Caco-2 (cell line): ENCODE data around the gene MCEMP1. TPM values are rescaled to one million over a fixed set of nuclear protein-coding genes. Genes with fewer than 3 reads are reported as not detected.

Experiments
- BruUV-seq: library from RNA; stranded (reverse); fragments of 400-500 nt; replicated peaks from 2 replicates; lab custom pipeline; 2021; lab: Mats Ljungman, UMichigan
- CTCF ChIA-PET: fragments of 300-600 bp; sonication (Branson Sonifier 250); formaldehyde crosslinking; loops from one replicate; lab custom pipeline; 2022; ENCODE audit warnings: antibody characterized with exemption; lab: Charles Lee
- POLR2A ChIA-PET: fragments of 300-600 bp; sonication (Branson Sonifier 250); formaldehyde crosslinking; loops from one replicate; lab custom pipeline; 2022; ENCODE audit warnings: antibody characterized with exemption; lab: Charles Lee
- DNase-seq, 2 experiments: peaks; one replicate each; pipeline versions ENCODE4 v3.0.0 to v3.0.0-alpha.2; 2020 to 2022
- H3K27me3 ChIP-seq: replicated peaks from 2 replicates; pipeline ENCODE4 v1.6.0; 2011; ENCODE audit warnings: low read length; ENCODE audit not compliant: control insufficient read depth, insufficient read depth
- H3K36me3 ChIP-seq: 2 replicates; pipeline ENCODE4 v1.5.1; 2011; ENCODE audit warnings: low read length; ENCODE audit not compliant: control insufficient read depth, insufficient read depth
- H3K4me1 ChIP-seq: fragments of 250-450 bp; sonication (Bioruptor Pico); 2 replicates; pipeline ENCODE4 v1.5.1; 2020; ENCODE audit warnings: mild to moderate bottlenecking
- H3K4me3 ChIP-seq: 2 replicates; pipeline ENCODE4 v1.5.1; 2011; ENCODE audit warnings: low read depth, mild to moderate bottlenecking, control low read depth, low read length
- H3K9me3 ChIP-seq: fragments of 250-450 bp; sonication (Bioruptor Pico); 2 replicates; pipeline ENCODE4 v1.5.1; 2020; ENCODE audit warnings: mild to moderate bottlenecking, moderate library complexity
- H3K27ac Mint-ChIP-seq: one replicate; pipeline ENCODE4 v1.8.0; 2022; ENCODE audit warnings: mixed read lengths; ENCODE audit not compliant: unreplicated experiment
- H3K27me3 Mint-ChIP-seq: one replicate; pipeline ENCODE4 v1.8.0; 2022; ENCODE audit warnings: mixed read lengths; ENCODE audit not compliant: insufficient read depth, unreplicated experiment
- H3K36me3 Mint-ChIP-seq: one replicate; pipeline ENCODE4 v1.8.0; 2022; ENCODE audit warnings: mild to moderate bottlenecking, mixed read lengths; ENCODE audit not compliant: insufficient read depth, unreplicated experiment
- H3K4me1 Mint-ChIP-seq: one replicate; pipeline ENCODE4 v1.8.0; 2022; ENCODE audit warnings: low read depth, mixed read lengths; ENCODE audit not compliant: unreplicated experiment
- H3K4me3 Mint-ChIP-seq: one replicate; pipeline ENCODE4 v1.8.0; 2022; ENCODE audit warnings: mild to moderate bottlenecking, moderate library complexity, mixed read lengths; ENCODE audit not compliant: unreplicated experiment
- H3K9me3 Mint-ChIP-seq: one replicate; pipeline ENCODE4 v1.8.0; 2022; ENCODE audit warnings: mixed read lengths; ENCODE audit not compliant: unreplicated experiment
- CTCF ChIP-seq, 2 experiments: fragments of 200-600 bp in 1 of 2; IDR thresholded peaks; 1 replicate in 1 of 2; 2 replicates in 1 of 2; pipeline versions ENCODE4 v1.5.1 to v1.8.0; 2011 to 2022; ENCODE audit warnings: antibody characterized with exemption in 1 of 2, control low read depth in 1 of 2, inconsistent platforms in 1 of 2, low read depth in 1 of 2, low read length in 1 of 2, mild to moderate bottlenecking in 1 of 2, moderate library complexity in 1 of 2; ENCODE audit not compliant: insufficient read depth in 1 of 2, severe bottlenecking in 1 of 2, unreplicated experiment in 1 of 2
- intact Hi-C: fragments of 100-400 bp; cut with micrococcal nuclease; formaldehyde crosslinking; loops from one replicate; pipeline ENCODE4 v1.10.0; 2022; ENCODE audit not compliant: unreplicated experiment
- total RNA-seq: library from RNA; stranded (reverse); gene quantifications from 2 replicates; pipeline ENCODE4 v1.2.3, GENCODE V29; 2022

Gene MCEMP1
- total RNA-seq, 1 experiment from 2014 or later, result not detected

GRCh38 chr19:7716762-7717161 lies 39.9 kb downstream of the MCEMP1 start:
- Mint-ChIP-seq H3K27me3 (no peaks in the 10 kb centered on the region), H3K4me1 (no peaks in the 10 kb centered on the region), H3K36me3 (no peaks in the 10 kb centered on the region), H3K27ac (no peak overlapping the region), H3K4me3 (no peak overlapping the region), H3K9me3 (no peaks in the 10 kb centered on the region)
- no peaks in the 10 kb centered on the region for H3K4me1 ChIP-seq
- H3K27me3 ChIP-seq, result no peaks in the 10 kb centered on the region
- H3K36me3 ChIP-seq, result no peaks in the 10 kb centered on the region
- intact Hi-C loops, result no loop called here
- DNase-seq, result no peak
- ChIA-PET CTCF (no interaction called here), POLR2A (no interaction called here)
- no TSS peak for BruUV-seq
- no peaks in the 10 kb centered on the region for H3K9me3 ChIP-seq
- H3K4me3 ChIP-seq, result no peak overlapping the region
- TF ChIP-seq CTCF (IDR thresholded peaks at IDR 0.05; ENCODE audit: insufficient read depth in 1 of 2, low read depth in 1 of 2, low read length in 1 of 2, severe bottlenecking in 1 of 2, unreplicated experiment in 1 of 2), result no peak

DNA sequence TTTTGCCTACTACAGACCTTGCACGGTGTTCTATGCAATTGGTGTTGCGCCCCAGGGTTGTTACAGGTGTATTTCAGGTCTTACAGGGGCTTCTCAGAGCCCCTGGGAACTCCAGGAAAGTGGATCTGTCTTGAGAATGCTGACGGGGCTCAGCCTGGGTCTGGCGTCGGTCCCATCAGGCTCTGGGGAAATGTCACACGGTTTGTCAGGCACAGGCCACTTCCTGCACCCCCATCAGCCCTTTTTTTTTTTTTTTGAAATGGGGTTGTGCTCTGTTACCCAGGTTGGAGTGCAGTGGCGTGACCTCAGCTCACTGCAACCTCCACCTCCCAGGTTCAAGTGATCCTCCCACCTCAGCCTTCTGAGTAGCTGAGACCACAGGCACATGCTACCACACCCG lies 41.8 kb downstream of the MCEMP1 start:
- intact Hi-C loops, result no loop called here
- no peaks in the 10 kb centered on the region for H3K36me3 ChIP-seq
- BruUV-seq, result no TSS peak
- H3K4me1 ChIP-seq, result no peaks in the 10 kb centered on the region
- Mint-ChIP-seq H3K4me1 (no peaks in the 10 kb centered on the region), H3K4me3 (no peak overlapping the region), H3K27ac (no peak overlapping the region), H3K27me3 (no peaks in the 10 kb centered on the region), H3K9me3 (no peaks in the 10 kb centered on the region), H3K36me3 (no peaks in the 10 kb centered on the region)
- H3K9me3 ChIP-seq, result no peaks in the 10 kb centered on the region
- ChIA-PET CTCF (no interaction called here), POLR2A (no interaction called here)
- no peak overlapping the region for H3K4me3 ChIP-seq
- no peak for TF ChIP-seq CTCF (IDR thresholded peaks at IDR 0.05; ENCODE audit: insufficient read depth in 1 of 2, low read depth in 1 of 2, low read length in 1 of 2, severe bottlenecking in 1 of 2, unreplicated experiment in 1 of 2)
- no peaks in the 10 kb centered on the region for H3K27me3 ChIP-seq
- DNase-seq, result no peak

DNA sequence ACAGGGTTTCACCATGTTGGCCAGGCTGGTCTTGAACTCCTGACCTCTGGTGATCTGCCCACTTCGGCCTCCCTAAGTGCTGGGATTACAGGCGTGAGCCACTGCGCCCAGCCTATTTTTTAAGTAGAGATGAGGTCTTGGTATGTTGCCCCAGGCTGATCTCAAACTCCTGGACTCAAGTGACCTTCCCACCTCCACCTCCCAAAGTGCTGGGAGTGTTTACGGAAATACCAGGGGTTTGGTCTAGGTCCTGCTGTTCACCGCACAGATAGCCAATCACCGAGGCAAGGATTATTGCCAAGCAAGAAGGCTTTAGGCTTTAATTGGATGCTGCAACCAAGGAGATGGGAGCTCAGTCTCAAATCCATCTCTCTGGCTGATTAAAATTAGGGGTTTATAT lies 43.5 kb downstream of the MCEMP1 start:
- Mint-ChIP-seq H3K4me1 (no peaks in the 10 kb centered on the region), H3K9me3 (no peaks in the 10 kb centered on the region), H3K36me3 (no peaks in the 10 kb centered on the region), H3K4me3 (no peak overlapping the region), H3K27me3 (no peaks in the 10 kb centered on the region), H3K27ac (no peak overlapping the region)
- intact Hi-C loops, result no loop called here
- Histone ChIP-seq H3K4me3 (no peak overlapping the region), H3K9me3 (no peaks in the 10 kb centered on the region), H3K4me1 (no peaks in the 10 kb centered on the region), H3K27me3 (no peaks in the 10 kb centered on the region), H3K36me3 (no peaks in the 10 kb centered on the region)
- no peak for DNase-seq
- no peak for TF ChIP-seq CTCF (IDR thresholded peaks at IDR 0.05; ENCODE audit: insufficient read depth in 1 of 2, low read depth in 1 of 2, low read length in 1 of 2, severe bottlenecking in 1 of 2, unreplicated experiment in 1 of 2)
- ChIA-PET POLR2A (no interaction called here), CTCF (no interaction called here)
- BruUV-seq, result no TSS peak
